ENCODE data around the gene NOX3. TPM values are rescaled to one million over a fixed set of nuclear protein-coding genes. Genes with fewer than 3 reads are reported as not detected.
A peak's percentile ranks its signal among the peaks of the same experiment; 100 is the strongest.

The NOX3 gene
- total and polyA plus RNA-seq, 10 donors = 0.03 TPM; not detected in 8

DNA sequence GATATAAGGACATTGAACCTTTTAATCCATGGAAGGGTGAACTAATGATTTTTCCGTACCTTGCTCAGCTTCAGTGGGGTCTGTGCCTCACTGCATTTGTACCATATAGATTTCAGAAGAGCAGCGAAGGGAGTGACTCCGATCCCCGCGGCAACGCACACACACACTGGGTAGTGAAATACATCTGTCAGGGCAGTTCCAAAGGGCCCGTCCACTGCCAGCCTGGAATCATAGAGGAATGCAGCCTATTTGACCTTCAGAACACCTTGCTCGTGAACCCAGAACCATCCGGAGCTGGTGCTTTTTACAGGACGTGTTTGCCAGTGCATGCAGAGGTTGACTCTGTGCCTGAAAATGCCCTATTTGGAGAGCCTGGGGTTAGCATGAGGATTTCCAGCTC, 33.0 kb downstream of the NOX3 start:
- intact Hi-C loops (cut with DNase I; ENCODE audit: low total_unique reads) = no loop called here
- 95 to 98% (median 97%) methylated on average over 10 of the region's 10 CpGs for WGBS, 5 donors
- DNase-seq = no peak
- H3K9me3 ChIP-seq = no peaks in the 10 kb centered on the region
- no peak for TF ChIP-seq CTCF (IDR thresholded peaks at IDR 0.05 in 8 of 11, conservative IDR thresholded peaks at IDR 0.05 in 3 of 11)
- no peak for TF ChIP-seq POLR2A (IDR thresholded peaks at IDR 0.05)
- H3K27me3 ChIP-seq (replicated peaks in 1 of 7) = no peaks in the 10 kb centered on the region
- no peak overlapping the region for H3K27ac ChIP-seq
- no peak overlapping the region for H3K4me3 ChIP-seq
- H3K36me3 ChIP-seq = no peaks in the 10 kb centered on the region
- H3K4me1 ChIP-seq = peaks cover 8 to 24% (median 16%) of the 10 kb centered on the region in 6 donors

DNA sequence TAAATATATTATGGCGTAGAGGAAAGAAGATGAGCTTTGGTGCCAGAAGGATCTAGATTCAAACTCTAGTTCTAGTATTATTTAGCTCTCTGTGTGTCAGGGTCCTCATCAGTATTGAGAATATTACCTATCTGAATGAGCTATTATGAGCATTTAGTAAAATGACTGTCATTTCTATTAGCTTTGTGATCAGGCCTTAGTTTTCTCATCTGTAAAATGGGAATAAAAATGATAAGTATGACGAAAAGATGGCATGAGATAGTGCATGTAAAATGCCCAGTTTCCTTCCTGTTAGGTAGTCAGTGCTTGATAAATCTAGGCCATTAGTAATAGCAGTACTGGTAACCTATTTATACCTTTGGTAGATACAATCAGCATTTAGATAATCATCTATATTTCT, 35.1 kb downstream of the NOX3 start:
- WGBS, 5 donors = 62 to 83% (median 80%) methylated on average over 2 of the region's 2 CpGs
- TF ChIP-seq POLR2A (IDR thresholded peaks at IDR 0.05) = no peak
- TF ChIP-seq CTCF (IDR thresholded peaks at IDR 0.05 in 8 of 11, conservative IDR thresholded peaks at IDR 0.05 in 3 of 11) = no peak
- no peak for TF ChIP-seq POLR2AphosphoS5 (IDR thresholded peaks at IDR 0.05)
- H3K27me3 ChIP-seq (replicated peaks in 1 of 7) = no peaks in the 10 kb centered on the region
- DNase-seq = no peak
- intact Hi-C loops (cut with DNase I; ENCODE audit: low total_unique reads) = no loop called here
- H3K36me3 ChIP-seq = no peaks in the 10 kb centered on the region
- H3K4me3 ChIP-seq = no peak overlapping the region
- H3K27ac ChIP-seq = no peak overlapping the region
- H3K4me1 ChIP-seq = peaks cover 12 to 30% (median 20%) of the 10 kb centered on the region in 6 donors
- no peaks in the 10 kb centered on the region for H3K9me3 ChIP-seq

DNA sequence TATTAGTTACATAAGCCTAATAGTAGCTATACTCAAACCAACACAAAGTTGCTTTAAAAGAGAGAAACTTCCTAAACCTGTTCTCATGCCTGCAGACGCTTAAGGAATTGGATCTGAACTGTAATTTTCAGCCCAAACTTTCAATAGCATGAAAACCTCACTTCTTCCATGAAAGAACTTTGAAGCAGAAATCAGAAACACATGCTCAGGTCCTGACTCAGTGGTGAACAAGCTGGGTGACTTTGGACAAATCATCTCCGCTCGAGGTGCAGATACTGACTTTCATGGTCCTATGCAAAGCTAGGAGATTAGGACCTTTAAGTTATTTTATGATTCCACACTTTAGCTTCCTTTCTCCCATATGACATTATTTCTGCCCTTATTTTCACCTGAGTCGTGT, 36.5 kb downstream of the NOX3 start:
- DNase-seq = no peak

More for the DNA sequence above, 36.5 kb downstream of the NOX3 start:
- WGBS, 5 donors = 87 to 96% (median 90%) methylated on average over 4 of the region's 4 CpGs
- Histone ChIP-seq H3K36me3 (no peaks in the 10 kb centered on the region), H3K27ac (peak overlapping the region in 2 of 8 donors; percentile 27 to 69), H3K27me3 (replicated peaks in 1 of 7) (no peaks in the 10 kb centered on the region), H3K4me1 (peaks cover 12 to 30% (median 20%) of the 10 kb centered on the region in 6 donors), H3K4me3 (no peak overlapping the region), H3K9me3 (no peaks in the 10 kb centered on the region)
- intact Hi-C loops (cut with DNase I; ENCODE audit: low total_unique reads) = no loop called here
- TF ChIP-seq POLR2A (IDR thresholded peaks at IDR 0.05) (no peak), CTCF (IDR thresholded peaks at IDR 0.05 in 8 of 11, conservative IDR thresholded peaks at IDR 0.05 in 3 of 11) (no peak), POLR2AphosphoS5 (IDR thresholded peaks at IDR 0.05) (no peak)
